ENCODE data around the gene TERC. TPM values are rescaled to one million over a fixed set of nuclear protein-coding genes. Genes with fewer than 3 reads are reported as not detected.

Gene TERC
- total and polyA plus RNA-seq, 10 of the 15 experiments (the other 5 are each of a cell fraction or from before 2014, with no cell fraction given), result 0.43 to 125 (median 6.2) TPM; not detected in 4

- TF ChIP-seq CHD2 (IDR thresholded peaks at IDR 0.05; ENCODE audit: borderline replicate concordance, low read depth, low read length), result 0 out of 2 replicates have a peak, but pooled peaks have one; percentile 41
- TF ChIP-seq TCF7 (IDR thresholded peaks at IDR 0.05; ENCODE audit: borderline replicate concordance), result no peak
- no peak for TF ChIP-seq ZNF24 (IDR thresholded peaks at IDR 0.05)
- TF ChIP-seq CEBPB (IDR thresholded peaks at IDR 0.05; ENCODE audit: borderline replicate concordance in 1 of 2, low read depth in 2 of 2, low read length in 2 of 2), result no peak
- TF ChIP-seq KLF5 (IDR thresholded peaks at IDR 0.05; ENCODE audit: partially characterized antibody), result peak; percentile 52
- peak; percentile 83 for TF ChIP-seq MTA2 (IDR thresholded peaks at IDR 0.05; ENCODE audit: low read depth)
- 0 out of 2 replicates have a peak, but pooled peaks have one; percentile 31 for TF ChIP-seq HDGF (IDR thresholded peaks at IDR 0.05)
- no peak for TF ChIP-seq SIN3A (IDR thresholded peaks at IDR 0.05; ENCODE audit: low read depth, low read length)
- TF ChIP-seq NKRF (conservative IDR thresholded peaks at IDR 0.05), result peak; percentile 48; the same call in 1 of the 2 replicates
- peak; percentile 99 for TF ChIP-seq TCF12 (IDR thresholded peaks at IDR 0.05; ENCODE audit: low read depth, low read length)
- TF ChIP-seq ZNF592 (IDR thresholded peaks at IDR 0.05), result no peak
- peak; percentile 53 to 84 (median 74) for TF ChIP-seq CTCF (IDR thresholded peaks at IDR 0.05 in 2 of 3, conservative IDR thresholded peaks at IDR 0.05 in 1 of 3; ENCODE audit: control insufficient read depth in 2 of 3, extremely low read depth in 1 of 3, insufficient read depth in 1 of 3, low read depth in 3 of 3, low read length in 3 of 3)
- TF ChIP-seq ELK1 (IDR thresholded peaks at IDR 0.05; ENCODE audit: low read depth, low read length), result no peak
- TF ChIP-seq RAD21 (IDR thresholded peaks at IDR 0.05; ENCODE audit: insufficient read depth, low read depth, low read length), result peak; percentile 63
- no peak for TF ChIP-seq NR2C2 (IDR thresholded peaks at IDR 0.05; ENCODE audit: borderline replicate concordance, control insufficient read depth, insufficient read length, low read depth)
- TF ChIP-seq ZNF217 (IDR thresholded peaks at IDR 0.05), result peak; percentile 57; the same call in 1 of the 2 replicates
These were observed 49.1 kb upstream of the TERC start (continued) for GRCh38 chr3:169813757-169814517.

Data from GM12878 (cell line).